GM20000 (cell line): Measurements from ENCODE around the gene YPEL4.
"Not testable (repeated sequence)": the region's sequence is repeated elsewhere in the genome, so short reads cannot be mapped to it uniquely, and the experiment has no call there.

Experiments
- DNase-seq: peaks from one replicate; pipeline ENCODE4 v3.0.0; 2012; ENCODE audit warnings: low spot score
- CTCF ChIP-seq: IDR thresholded peaks from 2 replicates; pipeline ENCODE4 v1.5.1; 2012; ENCODE audit warnings: mild to moderate bottlenecking, control low read depth; ENCODE audit errors: extremely low read depth, missing control alignments

Gene YPEL4

GRCh38 chr11:57658023-57658361 is 8.3 kb upstream of the YPEL4 start:
- TF ChIP-seq CTCF = no peak
- no peak for DNase-seq

GRCh38 chr11:57657194-57658022 is 7.7 kb upstream of the YPEL4 start, which contains the start of gene CLP1:
Gene CLP1, plus strand, starts transcription at chr11:57657762. Its CDS starts 1,715 bp downstream, at chr11:57659477.
- DNase-seq = peak; percentile 91
- no peak for TF ChIP-seq CTCF

- TF ChIP-seq CTCF = no peak
- DNase-seq = no peak
Measured at GRCh38 chr11:57656885-57657193, 7.1 kb upstream of the YPEL4 start.

GRCh38 chr11:57653163-57653562 is 3.5 kb upstream of the YPEL4 start:
- no peak for DNase-seq
- TF ChIP-seq CTCF = no peak

GRCh38 chr11:57652662-57653061 is 3.0 kb upstream of the YPEL4 start:
- no peak for DNase-seq
- no peak for TF ChIP-seq CTCF

- not testable (repeated sequence) for DNase-seq
Measured at GRCh38 chr11:57652230-57652629, 2.5 kb upstream of the YPEL4 start.

- DNase-seq = no peak
- no peak for TF ChIP-seq CTCF
Measured at GRCh38 chr11:57651408-57651807, 1.7 kb upstream of the YPEL4 start.

GRCh38 chr11:57650739-57651090 is 1.0 kb upstream of the YPEL4 start:
- DNase-seq = no peak
- TF ChIP-seq CTCF = no peak
